HG03457 (cell line): ENCODE results near the gene COL1A2.

Experiments used
- ATAC-seq: cut with Tn5 transposase; IDR thresholded peaks from one replicate; pipeline ENCODE4 v1.9.1; 2021; ENCODE audit warnings: moderate number of reproducible peaks; ENCODE audit not compliant: unreplicated experiment

Gene COL1A2

GRCh38 chr7:94432281-94432670, 37.6 kb downstream of the COL1A2 start:
- ATAC-seq: no peak

GRCh38 chr7:94432817-94433216, 38.1 kb downstream of the COL1A2 start:
- ATAC-seq: no peak

GRCh38 chr7:94433224-94433623, 38.5 kb downstream of the COL1A2 start:
- no peak for ATAC-seq

- ATAC-seq: no peak
Measured at GRCh38 chr7:94434042-94434441, 39.3 kb downstream of the COL1A2 start.

- peak; percentile 96 for ATAC-seq
Measured at GRCh38 chr7:94436018-94436604, 41.4 kb downstream of the COL1A2 start.

- ATAC-seq: no peak
Measured at GRCh38 chr7:94436700-94437099, 42.0 kb downstream of the COL1A2 start.

- no peak for ATAC-seq
Measured at GRCh38 chr7:94439893-94440381, 45.2 kb downstream of the COL1A2 start.

GRCh38 chr7:94440451-94441039, 45.9 kb downstream of the COL1A2 start:
- ATAC-seq: no peak

GRCh38 chr7:94441138-94441537, 46.4 kb downstream of the COL1A2 start:
- ATAC-seq: no peak

- ATAC-seq: no peak
Measured at GRCh38 chr7:94442639-94443038, 47.9 kb downstream of the COL1A2 start.

GRCh38 chr7:94444813-94445212, 50.1 kb downstream of the COL1A2 start:
- no peak for ATAC-seq

GRCh38 chr7:94445696-94446194, 51.0 kb downstream of the COL1A2 start:
- no peak for ATAC-seq

- ATAC-seq: no peak
Measured at GRCh38 chr7:94446308-94446707, 51.6 kb downstream of the COL1A2 start.

- no peak for ATAC-seq
Measured at GRCh38 chr7:94449151-94449725, 54.5 kb downstream of the COL1A2 start.

- ATAC-seq: no peak
Measured at GRCh38 chr7:94450044-94450697, 55.5 kb downstream of the COL1A2 start.

GRCh38 chr7:94451187-94451586, 56.5 kb downstream of the COL1A2 start:
- ATAC-seq: no peak

GRCh38 chr7:94452239-94452638, 57.5 kb downstream of the COL1A2 start:
- ATAC-seq: no peak

- ATAC-seq: no peak
Measured at GRCh38 chr7:94453898-94454297, 59.2 kb downstream of the COL1A2 start.

- no peak for ATAC-seq
Measured at GRCh38 chr7:94458041-94458440, 63.3 kb downstream of the COL1A2 start.

- no peak for ATAC-seq
Measured at GRCh38 chr7:94466516-94466915, 71.8 kb downstream of the COL1A2 start.

GRCh38 chr7:94471604-94472003, 76.9 kb downstream of the COL1A2 start:
- no peak for ATAC-seq

GRCh38 chr7:94472608-94473007, 77.9 kb downstream of the COL1A2 start:
- no peak for ATAC-seq
